Sigmoid colon (tissue), 7 donors: ENCODE measurements around the gene PLEKHA1. TPM values are rescaled to one million over a fixed set of nuclear protein-coding genes. Genes with fewer than 3 reads are reported as not detected.

ENCODE experiments used
- DNase-seq: peaks from one replicate; pipeline ENCODE4 v3.0.0-alpha.2; 2019
- H3K27ac ChIP-seq, 4 donors: fragments of 200-600 bp; sonication (generic); one replicate each; pipeline ENCODE4 v1.5.1; 2016 to 2019; ENCODE audit warnings: mild to moderate bottlenecking in 1 of 4
- H3K27me3 ChIP-seq, 3 donors: fragments of 200-600 bp; sonication (generic); one replicate each; pipeline ENCODE4 v1.5.1; 2019; ENCODE audit warnings: mild to moderate bottlenecking in 1 of 3
- H3K36me3 ChIP-seq, 4 donors: fragments of 200-600 bp; sonication (generic); one replicate each; pipeline ENCODE4 v1.5.1; 2016 to 2019
- H3K4me1 ChIP-seq, 4 donors: fragments of 200-600 bp; sonication (generic); one replicate each; pipeline ENCODE4 v1.5.1; 2017 to 2019
- H3K4me3 ChIP-seq, 4 donors: fragments of 200-600 bp; sonication (generic); one replicate each; pipeline ENCODE4 v1.5.1; 2017 to 2019; ENCODE audit warnings: mild to moderate bottlenecking in 2 of 4, moderate library complexity in 1 of 4
- H3K9me3 ChIP-seq, 4 donors: fragments of 200-600 bp in 3 of 4; sonication (generic) in 3 of 4; one replicate each; pipeline versions ENCODE4 v1.5.1 to v1.6.1; 2013 to 2019
- EP300 ChIP-seq, 4 donors: sonication (generic); formaldehyde crosslinking; IDR thresholded peaks; one replicate each; pipeline ENCODE4 v1.6.1; 2017; ENCODE audit warnings: antibody characterized with exemption in 4 of 4
- POLR2A ChIP-seq, 2 donors: fragments of 450-650 bp; IDR thresholded peaks; one replicate each; pipeline ENCODE4 v1.6.1; 2016; ENCODE audit warnings: antibody characterized with exemption in 2 of 2, mild to moderate bottlenecking in 2 of 2, moderate library complexity in 2 of 2
- POLR2AphosphoS5 ChIP-seq, 4 donors: sonication (generic); formaldehyde crosslinking; IDR thresholded peaks; one replicate each; pipeline ENCODE4 v1.6.1; 2017; ENCODE audit warnings: antibody characterized with exemption in 4 of 4
- WGBS, 2 donors: extraction: QIAGEN DNeasy Blood & Tissue Kit; methylation state at CpG; one replicate each; pipeline ENCODE4 v1.1.7; 2013; 5-methylcytosine and 5-hydroxymethylcytosine counted together
- intact Hi-C: fragments of 100-400 bp; cut with DNase I; formaldehyde crosslinking; loops from one replicate; pipeline ENCODE4 v1.15.1; 2023
- polyA plus RNA-seq, 3 donors: library from polyadenylated mRNA; stranded (reverse); fragments of 200-250 nt; gene quantifications; one replicate each; pipeline ENCODE4 v1.2.3, GENCODE V29; 2013
- total RNA-seq, 4 donors: library from RNA; depleted of rRNA; stranded (reverse); fragments of >200 nt; gene quantifications; one replicate each; pipeline ENCODE4 v1.1.0, GENCODE V29; 2016
- TF ChIP-seq, protein P1 (sequence below), 4 experiments: fragments of 450-650 bp in 3 of 4; fragments of 200-600 bp in 1 of 4; IDR thresholded peaks; one replicate each; pipeline ENCODE4 v1.5.1; 2016 to 2019; ENCODE audit warnings: antibody characterized with exemption in 4 of 4, mild to moderate bottlenecking in 3 of 4, moderate library complexity in 2 of 4
- donor health status: healthy with polysubstance abuse.
- donor health status: Bipolar disorder and iron deficiency.
- donor health status: healthy.

The PLEKHA1 gene
- total and polyA plus RNA-seq, 7 donors: 20.9 to 53.2 (median 38.4) TPM

DNA sequence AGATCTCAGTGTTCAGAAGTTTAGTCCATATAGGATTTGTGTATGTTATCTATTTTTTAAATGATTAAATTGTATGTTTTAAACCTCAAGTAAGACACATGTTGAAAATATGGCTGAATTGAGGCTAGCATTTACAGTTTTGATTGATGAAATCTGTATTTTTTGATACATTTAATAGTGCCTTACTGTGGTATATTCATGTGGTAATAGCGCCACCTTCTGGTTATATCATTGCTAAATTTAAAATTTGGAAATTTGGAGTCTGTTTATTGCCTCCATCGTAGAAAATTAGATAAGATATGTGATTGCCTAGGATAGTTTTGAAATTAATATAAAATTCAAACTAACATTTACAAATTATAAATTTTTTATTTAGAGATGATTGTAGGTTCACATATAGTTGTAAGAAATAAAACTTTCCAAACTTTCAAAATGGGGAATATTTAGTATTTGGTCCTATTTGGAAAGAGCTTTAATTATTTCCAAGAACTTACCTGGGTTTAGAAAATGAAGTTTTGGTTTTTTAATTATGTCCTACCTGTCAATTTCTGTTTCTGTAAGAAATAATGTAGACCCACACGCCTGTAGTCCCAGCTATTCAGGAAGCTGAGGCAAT lies 60.8 kb downstream of the PLEKHA1 start:
- Histone ChIP-seq H3K27ac (peak overlapping the region in 1 of 4 donors; percentile 13), H3K4me1 (no peaks in the 10 kb centered on the region), H3K36me3 (peaks cover 0 to 7% (median 0%) of the 10 kb centered on the region in 4 donors), H3K9me3 (peaks cover 0 to 3% (median 0%) of the 10 kb centered on the region in 4 donors), H3K4me3 (no peak overlapping the region), H3K27me3 (no peaks in the 10 kb centered on the region)
- WGBS, 2 donors: 33 to 36% methylated on average over 3 of the region's 3 CpGs
- DNase-seq: no peak
- intact Hi-C loops: loop anchor here (1.0 to 10.0 kb wide), 2 partner anchors 136 to 291 kb away; no protein-coding TSS in a partner anchor
- TF ChIP-seq POLR2AphosphoS5 (IDR thresholded peaks at IDR 0.05): no peak
- TF ChIP-seq, protein P1, sequence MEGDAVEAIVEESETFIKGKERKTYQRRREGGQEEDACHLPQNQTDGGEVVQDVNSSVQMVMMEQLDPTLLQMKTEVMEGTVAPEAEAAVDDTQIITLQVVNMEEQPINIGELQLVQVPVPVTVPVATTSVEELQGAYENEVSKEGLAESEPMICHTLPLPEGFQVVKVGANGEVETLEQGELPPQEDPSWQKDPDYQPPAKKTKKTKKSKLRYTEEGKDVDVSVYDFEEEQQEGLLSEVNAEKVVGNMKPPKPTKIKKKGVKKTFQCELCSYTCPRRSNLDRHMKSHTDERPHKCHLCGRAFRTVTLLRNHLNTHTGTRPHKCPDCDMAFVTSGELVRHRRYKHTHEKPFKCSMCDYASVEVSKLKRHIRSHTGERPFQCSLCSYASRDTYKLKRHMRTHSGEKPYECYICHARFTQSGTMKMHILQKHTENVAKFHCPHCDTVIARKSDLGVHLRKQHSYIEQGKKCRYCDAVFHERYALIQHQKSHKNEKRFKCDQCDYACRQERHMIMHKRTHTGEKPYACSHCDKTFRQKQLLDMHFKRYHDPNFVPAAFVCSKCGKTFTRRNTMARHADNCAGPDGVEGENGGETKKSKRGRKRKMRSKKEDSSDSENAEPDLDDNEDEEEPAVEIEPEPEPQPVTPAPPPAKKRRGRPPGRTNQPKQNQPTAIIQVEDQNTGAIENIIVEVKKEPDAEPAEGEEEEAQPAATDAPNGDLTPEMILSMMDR (IDR thresholded peaks at IDR 0.05): peak; percentile 50 to 68 (median 60)
- TF ChIP-seq POLR2A (IDR thresholded peaks at IDR 0.05): no peak
- no peak for TF ChIP-seq EP300 (IDR thresholded peaks at IDR 0.05)

- intact Hi-C loops: loop anchor here (2.0 kb wide), 1 partner anchor 123 kb away; no protein-coding TSS in a partner anchor
- 71 to 82% methylated on average over 7 of the region's 7 CpGs for WGBS, 2 donors
- DNase-seq: no peak
Observed at GRCh38 chr10:122441961-122442360, 67.5 kb downstream of the PLEKHA1 start.

GRCh38 chr10:122445469-122445868 lies 71.0 kb downstream of the PLEKHA1 start:
- Histone ChIP-seq H3K4me3 (no peak overlapping the region), H3K4me1 (peaks cover 0 to 23% (median 0%) of the 10 kb centered on the region in 4 donors), H3K27me3 (no peaks in the 10 kb centered on the region), H3K9me3 (no peaks in the 10 kb centered on the region), H3K27ac (peak overlapping the region in 1 of 4 donors; percentile 49), H3K36me3 (no peaks in the 10 kb centered on the region)
- no peak for DNase-seq
- intact Hi-C loops: no loop called here
- no peak for TF ChIP-seq POLR2AphosphoS5 (IDR thresholded peaks at IDR 0.05)
- TF ChIP-seq, protein P1 (IDR thresholded peaks at IDR 0.05): no peak
- no peak for TF ChIP-seq POLR2A (IDR thresholded peaks at IDR 0.05)
- TF ChIP-seq EP300 (IDR thresholded peaks at IDR 0.05): no peak
- WGBS, 2 donors: 90 to 91% methylated on average over 1 of the region's 1 CpG

More at GRCh38 chr10:122441961-122442360, 67.5 kb downstream of the PLEKHA1 start:
- Histone ChIP-seq H3K9me3 (peaks cover 0 to 3% (median 0%) of the 10 kb centered on the region in 4 donors), H3K27me3 (no peaks in the 10 kb centered on the region), H3K4me1 (peaks cover 0 to 14% (median 0%) of the 10 kb centered on the region in 4 donors), H3K36me3 (no peaks in the 10 kb centered on the region), H3K4me3 (no peak overlapping the region), H3K27ac (no peak overlapping the region)
- TF ChIP-seq, protein P1 (IDR thresholded peaks at IDR 0.05): no peak
- TF ChIP-seq POLR2A (IDR thresholded peaks at IDR 0.05) (no peak), EP300 (IDR thresholded peaks at IDR 0.05) (no peak), POLR2AphosphoS5 (IDR thresholded peaks at IDR 0.05) (no peak)

GRCh38 chr10:122445904-122446303 lies 71.4 kb downstream of the PLEKHA1 start:
- H3K9me3 ChIP-seq: no peaks in the 10 kb centered on the region
- no peak for DNase-seq
- peaks cover 0 to 23% (median 0%) of the 10 kb centered on the region in 4 donors for H3K4me1 ChIP-seq
- peak overlapping the region in 2 of 4 donors; percentile 18 to 49 for H3K27ac ChIP-seq
- no peaks in the 10 kb centered on the region for H3K27me3 ChIP-seq
- intact Hi-C loops: no loop called here
- TF ChIP-seq POLR2AphosphoS5 (IDR thresholded peaks at IDR 0.05): no peak
- TF ChIP-seq EP300 (IDR thresholded peaks at IDR 0.05): no peak
- TF ChIP-seq, protein P1 (IDR thresholded peaks at IDR 0.05): no peak
- TF ChIP-seq POLR2A (IDR thresholded peaks at IDR 0.05): no peak
- no peak overlapping the region for H3K4me3 ChIP-seq
- H3K36me3 ChIP-seq: no peaks in the 10 kb centered on the region
